DND-41 (cell line): Measurements from ENCODE around the gene SLC48A1.

Experiments
- ATAC-seq: fragments of 200-7000 bp; cut with Tn5 transposase; 3 replicates; pipeline ENCODE4 v1.9.1; 2021; ENCODE audit warnings: low read depth; ENCODE audit not compliant: insufficient read depth
- DNase-seq: peaks from one replicate; pipeline ENCODE4 v3.0.0-alpha.2; 2020
- H2AFZ ChIP-seq: 2 replicates; pipeline ENCODE4 v1.6.0; 2012; ENCODE audit warnings: low read depth, low read length
- H3K27ac ChIP-seq: 2 replicates; pipeline ENCODE4 v1.5.1; 2012; ENCODE audit warnings: low read length, inconsistent platforms
- H3K27me3 ChIP-seq: fragments of 200-600 bp; sonication (generic); 2 replicates; pipeline ENCODE4 v1.6.0; 2012; ENCODE audit warnings: low read length, mild to moderate bottlenecking, inconsistent platforms; ENCODE audit not compliant: insufficient read depth, poor library complexity
- H3K36me3 ChIP-seq: 2 replicates; pipeline ENCODE4 v1.5.1; 2012; ENCODE audit warnings: low read length, inconsistent platforms; ENCODE audit not compliant: insufficient read depth
- H3K4me1 ChIP-seq: 2 replicates; pipeline ENCODE4 v1.5.1; 2012; ENCODE audit warnings: mild to moderate bottlenecking, low read length; ENCODE audit not compliant: insufficient read depth
- H3K4me2 ChIP-seq: 2 replicates; pipeline ENCODE4 v1.6.0; 2012; ENCODE audit warnings: mild to moderate bottlenecking, moderate library complexity, low read length, inconsistent platforms; ENCODE audit not compliant: insufficient read depth
- H3K4me3 ChIP-seq, 2 experiments: fragments of 200-600 bp in 1 of 2; shearing (Covaris generic) in 1 of 2; 2 replicates each; pipeline ENCODE4 v1.5.1; 2012 to 2016; ENCODE audit warnings: inconsistent platforms in 2 of 2, low read length in 2 of 2, mild to moderate bottlenecking in 2 of 2, low read depth in 1 of 2, moderate library complexity in 1 of 2
- H3K79me2 ChIP-seq: 2 replicates; pipeline ENCODE4 v1.6.0; 2012; ENCODE audit warnings: low read length, inconsistent platforms; ENCODE audit not compliant: insufficient read depth
- H3K9ac ChIP-seq: 2 replicates; pipeline ENCODE4 v1.6.0; 2012; ENCODE audit warnings: low read depth, mild to moderate bottlenecking, inconsistent platforms, low read length, moderate library complexity
- H3K9me3 ChIP-seq: 2 replicates; pipeline ENCODE4 v1.5.1; 2012; ENCODE audit warnings: low read length, moderate library complexity, mild to moderate bottlenecking, inconsistent platforms; ENCODE audit not compliant: insufficient read depth, severe bottlenecking
- H4K20me1 ChIP-seq: 2 replicates; pipeline ENCODE4 v1.6.0; 2012; ENCODE audit warnings: low read length; ENCODE audit not compliant: insufficient read depth
- EZH2 ChIP-seq: IDR thresholded peaks from 3 replicates; pipeline ENCODE4 v1.6.1; 2012; ENCODE audit warnings: borderline replicate concordance, low read depth, mild to moderate bottlenecking, moderate library complexity, low read length, inconsistent platforms; ENCODE audit not compliant: severe bottlenecking
- TF ChIP-seq, protein P1 (sequence below): IDR thresholded peaks from 2 replicates; pipeline ENCODE4 v1.5.1; 2012; ENCODE audit warnings: borderline replicate concordance, low read length, moderate library complexity, mild to moderate bottlenecking; ENCODE audit not compliant: poor library complexity, severe bottlenecking; ENCODE audit errors: extremely low read depth

Gene SLC48A1

DNA sequence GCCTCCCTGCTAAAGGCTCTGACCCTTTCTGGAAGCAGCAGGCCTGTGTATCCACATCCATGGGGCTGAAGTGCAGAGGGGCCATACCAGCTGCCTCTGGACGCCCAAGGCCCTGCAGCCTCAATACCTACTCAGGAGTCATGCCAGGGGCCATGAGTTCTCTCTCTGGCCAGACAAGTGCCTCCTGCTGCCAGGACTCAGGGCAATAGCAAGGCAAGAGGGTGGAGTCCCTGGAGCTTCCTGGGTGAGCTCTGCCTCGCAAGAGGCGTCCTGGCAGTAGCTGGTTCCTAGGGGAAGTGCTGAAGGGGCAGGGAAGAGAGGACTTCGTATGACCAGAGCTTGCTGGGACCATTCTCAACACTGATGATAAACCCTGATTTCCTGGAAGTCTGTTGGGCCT is 36.8 kb upstream of the SLC48A1 start:
- no peak for TF ChIP-seq EZH2
- TF ChIP-seq, protein P1, sequence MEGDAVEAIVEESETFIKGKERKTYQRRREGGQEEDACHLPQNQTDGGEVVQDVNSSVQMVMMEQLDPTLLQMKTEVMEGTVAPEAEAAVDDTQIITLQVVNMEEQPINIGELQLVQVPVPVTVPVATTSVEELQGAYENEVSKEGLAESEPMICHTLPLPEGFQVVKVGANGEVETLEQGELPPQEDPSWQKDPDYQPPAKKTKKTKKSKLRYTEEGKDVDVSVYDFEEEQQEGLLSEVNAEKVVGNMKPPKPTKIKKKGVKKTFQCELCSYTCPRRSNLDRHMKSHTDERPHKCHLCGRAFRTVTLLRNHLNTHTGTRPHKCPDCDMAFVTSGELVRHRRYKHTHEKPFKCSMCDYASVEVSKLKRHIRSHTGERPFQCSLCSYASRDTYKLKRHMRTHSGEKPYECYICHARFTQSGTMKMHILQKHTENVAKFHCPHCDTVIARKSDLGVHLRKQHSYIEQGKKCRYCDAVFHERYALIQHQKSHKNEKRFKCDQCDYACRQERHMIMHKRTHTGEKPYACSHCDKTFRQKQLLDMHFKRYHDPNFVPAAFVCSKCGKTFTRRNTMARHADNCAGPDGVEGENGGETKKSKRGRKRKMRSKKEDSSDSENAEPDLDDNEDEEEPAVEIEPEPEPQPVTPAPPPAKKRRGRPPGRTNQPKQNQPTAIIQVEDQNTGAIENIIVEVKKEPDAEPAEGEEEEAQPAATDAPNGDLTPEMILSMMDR = no peak
- no peak overlapping the region for H3K27ac ChIP-seq
- no peaks in the 10 kb centered on the region for H3K79me2 ChIP-seq
- no peak overlapping the region for H2AFZ ChIP-seq
- peaks cover 18% of the 10 kb centered on the region; the same call in 1 of the 2 replicates for H4K20me1 ChIP-seq
- H3K4me1 ChIP-seq = peaks cover 5% of the 10 kb centered on the region
- H3K36me3 ChIP-seq = no peaks in the 10 kb centered on the region
- H3K9me3 ChIP-seq = no peaks in the 10 kb centered on the region
- H3K9ac ChIP-seq = no peak overlapping the region
- no peaks in the 10 kb centered on the region for H3K27me3 ChIP-seq
- H3K4me2 ChIP-seq = no peak overlapping the region
- ATAC-seq (no peak), DNase-seq (no peak)
- no peak overlapping the region for H3K4me3 ChIP-seq

DNA sequence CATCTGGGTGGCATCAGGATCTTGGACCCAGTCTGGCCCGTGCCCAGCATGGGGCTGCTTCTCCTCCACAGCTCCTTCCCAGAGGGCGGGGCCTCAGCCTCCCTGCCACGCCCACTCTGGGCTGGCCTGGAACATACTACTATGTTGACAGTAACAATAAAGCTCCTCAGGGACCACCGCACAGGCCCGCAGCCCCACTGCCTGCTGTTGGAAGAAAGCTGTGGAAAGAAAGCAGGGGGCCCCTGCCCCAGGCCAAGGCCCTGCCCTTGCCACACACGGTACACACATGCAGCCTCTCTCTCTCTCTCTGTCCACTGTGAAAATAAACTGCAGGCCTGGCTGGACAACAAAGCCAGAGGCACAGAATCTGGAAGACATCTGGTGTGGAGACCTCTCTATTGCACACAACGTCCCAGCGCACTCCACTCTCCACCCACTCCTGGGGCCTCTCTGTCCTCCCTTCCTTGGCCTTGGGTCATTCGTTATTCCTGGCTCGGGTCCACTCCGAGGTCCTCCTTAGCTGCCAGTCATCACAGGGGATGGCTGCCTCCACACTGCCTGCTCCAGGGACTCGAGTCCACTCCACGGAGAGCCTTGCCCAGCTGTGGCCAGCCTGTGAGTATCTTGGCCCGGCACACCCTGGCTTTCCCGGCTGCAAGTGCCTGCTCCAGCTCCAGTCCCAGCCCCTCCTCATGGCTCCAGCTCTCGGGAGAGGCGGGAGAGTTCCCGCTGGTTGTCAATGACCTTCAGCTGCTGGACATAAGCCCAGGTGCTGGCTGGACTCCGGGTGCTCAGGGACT is 36.0 kb upstream of the SLC48A1 start:
- Histone ChIP-seq H3K4me3 (no peak overlapping the region), H3K9ac (no peak overlapping the region), H2AFZ (no peak overlapping the region), H3K4me2 (no peak overlapping the region), H3K27me3 (no peaks in the 10 kb centered on the region), H3K27ac (no peak overlapping the region), H3K9me3 (no peaks in the 10 kb centered on the region), H3K36me3 (no peaks in the 10 kb centered on the region), H4K20me1 (peaks cover 16% of the 10 kb centered on the region; the same call in 1 of the 2 replicates), H3K4me1 (peaks cover 14% of the 10 kb centered on the region), H3K79me2 (no peaks in the 10 kb centered on the region)
- ATAC-seq = no peak
- DNase-seq = no peak
- TF ChIP-seq, protein P1 = no peak
- no peak for TF ChIP-seq EZH2

DNA sequence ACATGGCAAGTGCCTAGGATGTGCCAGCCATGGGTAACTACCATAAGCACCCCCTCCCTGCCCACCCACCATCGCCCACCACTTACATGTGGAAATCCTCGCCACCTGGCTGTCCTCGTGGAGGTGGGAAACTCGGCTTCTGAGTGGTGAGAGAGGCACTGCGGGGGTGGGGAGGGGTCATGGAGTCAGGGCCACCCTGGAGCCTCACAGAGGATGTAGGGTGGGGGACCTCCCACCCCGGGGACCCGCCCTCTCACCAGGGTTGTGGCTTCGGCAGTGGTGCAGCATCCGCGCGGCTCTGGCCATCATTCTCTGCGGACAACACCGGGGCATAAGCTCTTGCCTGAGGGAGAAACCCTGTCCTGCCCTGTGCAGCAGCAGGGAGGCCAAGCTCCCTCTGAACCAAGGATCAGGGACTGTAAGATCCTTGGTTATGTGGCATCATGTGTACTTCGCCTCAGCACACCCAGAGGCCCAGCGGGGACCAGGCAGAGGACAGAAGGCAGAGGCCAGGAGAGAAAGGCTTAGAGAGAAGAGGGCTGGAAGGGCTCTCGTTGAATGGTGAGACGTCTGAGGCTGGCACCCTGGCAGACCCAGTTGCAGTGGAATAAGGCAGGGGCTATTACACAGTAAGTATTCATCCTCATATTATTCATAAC is 35.0 kb upstream of the SLC48A1 start:
- no peaks in the 10 kb centered on the region for H3K27me3 ChIP-seq
- H3K4me3 ChIP-seq = no peak overlapping the region
- ATAC-seq (no peak), DNase-seq (no peak)
- no peak overlapping the region for H2AFZ ChIP-seq
- H3K9me3 ChIP-seq = no peaks in the 10 kb centered on the region
- no peak overlapping the region for H3K4me2 ChIP-seq
- H3K9ac ChIP-seq = no peak overlapping the region
- TF ChIP-seq, protein P1 = no peak
- no peak for TF ChIP-seq EZH2
- no peaks in the 10 kb centered on the region for H3K79me2 ChIP-seq
- peaks cover 19% of the 10 kb centered on the region; the same call in 1 of the 2 replicates for H4K20me1 ChIP-seq
- no peak overlapping the region for H3K27ac ChIP-seq
- H3K36me3 ChIP-seq = no peaks in the 10 kb centered on the region
- H3K4me1 ChIP-seq = peaks cover 19% of the 10 kb centered on the region
